HUES64 (cell line): ENCODE data around the gene CCDC136. TPM values are rescaled to one million over a fixed set of nuclear protein-coding genes. Genes with fewer than 3 reads are reported as not detected.

Source experiments
- H3K27ac ChIP-seq: 2 replicates; pipeline ENCODE4 v1.7.0; 2013; ENCODE audit warnings: low read depth, low read length, inconsistent platforms
- H3K27me3 ChIP-seq: 2 replicates; pipeline ENCODE4 v1.6.1; 2013; ENCODE audit warnings: mild to moderate bottlenecking, low read length; ENCODE audit not compliant: insufficient read depth
- H3K36me3 ChIP-seq: 2 replicates; pipeline ENCODE4 v1.6.1; 2013; ENCODE audit warnings: mild to moderate bottlenecking, low read length; ENCODE audit not compliant: insufficient read depth
- H3K4me1 ChIP-seq: 2 replicates; pipeline ENCODE4 v1.6.1; 2013; ENCODE audit warnings: mild to moderate bottlenecking, low read length, moderate library complexity; ENCODE audit not compliant: insufficient read depth
- H3K4me3 ChIP-seq: 2 replicates; pipeline ENCODE4 v1.5.1; 2013; ENCODE audit warnings: mild to moderate bottlenecking, low read length, moderate library complexity
- H3K9ac ChIP-seq: 2 replicates; pipeline ENCODE4 v1.6.1; 2013; ENCODE audit warnings: mild to moderate bottlenecking, low read depth, low read length
- H3K9me3 ChIP-seq: 2 replicates; pipeline ENCODE4 v1.6.1; 2013; ENCODE audit warnings: low read depth, low read length; ENCODE audit not compliant: insufficient read depth
- WGBS: fragments of 150-250, 120-280 bp; methylation state at CpG from one replicate; pipeline ENCODE4 v1.1.7; 2013; ENCODE audit warnings: missing lambda C conversion rate; 5-methylcytosine and 5-hydroxymethylcytosine counted together
- polyA plus RNA-seq, 2 experiments: library from polyadenylated mRNA; stranded (reverse); fragments of 50-300 nt; gene quantifications; one replicate each; pipeline ENCODE4 v1.2.3, GENCODE V29; 2013

The CCDC136 gene
- 19.3 TPM for polyA plus RNA-seq (2013, experiment 1 of 2)
- polyA plus RNA-seq (2013, experiment 2 of 2), result 26.7 TPM

DNA sequence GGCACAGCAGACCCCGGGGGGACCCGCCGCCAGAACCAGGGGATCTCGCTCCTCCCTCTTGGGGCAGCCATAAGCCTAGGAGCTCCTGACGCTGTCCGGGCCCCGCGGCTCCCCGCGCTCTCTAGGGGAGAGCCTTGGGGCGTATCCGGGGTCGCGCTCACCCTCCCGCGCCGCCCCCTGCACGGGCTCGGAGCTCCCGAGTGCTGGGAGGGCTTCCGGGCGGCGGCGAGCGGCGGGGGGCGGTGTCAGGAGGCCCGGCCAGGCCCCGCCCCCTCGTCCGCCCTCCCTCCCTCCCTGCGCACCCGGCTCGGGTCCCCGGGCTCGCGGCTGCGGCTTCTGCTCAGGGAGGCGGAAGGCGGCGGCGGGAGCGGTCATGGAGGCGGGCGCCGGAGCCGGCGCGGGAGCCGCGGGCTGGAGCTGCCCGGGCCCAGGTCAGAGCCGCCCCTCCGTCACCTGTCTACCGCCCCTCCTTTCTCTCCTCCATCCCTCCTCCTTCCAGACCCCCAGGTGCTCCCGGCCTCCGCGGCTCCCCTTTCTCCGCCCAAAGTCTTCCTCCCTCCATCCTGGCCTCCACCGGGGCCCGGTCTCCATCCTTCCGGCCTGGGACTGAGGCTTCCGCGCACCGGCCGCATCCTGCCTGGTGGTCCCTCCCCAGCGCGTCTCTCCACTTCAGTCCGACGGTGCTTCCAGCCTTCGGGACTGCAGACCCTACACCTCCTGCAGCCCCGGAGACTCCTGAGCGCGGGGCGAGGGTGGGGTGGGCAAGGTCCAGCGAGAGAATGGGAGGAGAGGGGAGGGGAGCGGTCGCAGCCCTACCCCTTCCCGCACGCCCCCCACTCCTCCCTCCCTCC lies at the start of gene CCDC136:
Gene CCDC136 (plus strand): TSS at position 848 of the 851 bp plus-strand sequence. CDS start 444 bp downstream, outside the sequence.
- H3K27me3 ChIP-seq, result 0 out of 2 replicates have a peak, but pooled peaks cover 5% of the 10 kb centered on the region
- peaks cover 16% of the 10 kb centered on the region; the same call in 1 of the 2 replicates for H3K4me1 ChIP-seq
- H3K36me3 ChIP-seq, result peaks cover 19% of the 10 kb centered on the region
- H3K9ac ChIP-seq, result peak within 1 kb of the TSS; percentile 16; the same call in 1 of the 2 replicates
- H3K9me3 ChIP-seq, result no peaks in the 10 kb centered on the region
- H3K27ac ChIP-seq, result no peak within 1 kb of the TSS
- H3K4me3 ChIP-seq, result peak within 1 kb of the TSS; percentile 93
- under 1% methylated on average over 78 of the region's 80 CpGs for WGBS

DNA sequence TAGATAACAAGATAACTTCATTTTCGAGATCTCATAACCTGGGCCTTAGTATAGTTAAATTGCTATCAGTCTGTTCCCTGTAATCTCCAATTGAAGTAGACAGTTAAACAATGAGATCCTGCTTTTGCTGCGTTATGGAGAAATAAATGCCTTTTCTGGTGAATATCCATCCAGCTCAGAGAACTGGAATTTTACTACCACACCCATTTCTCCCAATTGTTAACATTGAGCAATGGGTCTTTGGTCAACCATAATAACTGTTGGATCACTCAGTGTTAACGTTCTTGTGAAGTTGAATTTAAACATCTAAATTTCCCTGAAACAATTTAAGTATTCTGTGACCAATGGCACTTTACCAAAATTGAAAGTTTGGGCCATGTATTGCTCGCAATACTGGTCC lies 49.6 kb upstream of the CCDC136 start:
- Histone ChIP-seq H3K27ac (no peak overlapping the region), H3K36me3 (peaks cover 20% of the 10 kb centered on the region), H3K4me3 (no peak overlapping the region), H3K9ac (no peak overlapping the region), H3K27me3 (no peaks in the 10 kb centered on the region), H3K9me3 (no peaks in the 10 kb centered on the region), H3K4me1 (peaks cover 23% of the 10 kb centered on the region; the same call in 1 of the 2 replicates)
- WGBS, result 98% methylated on average over 4 of the region's 4 CpGs

DNA sequence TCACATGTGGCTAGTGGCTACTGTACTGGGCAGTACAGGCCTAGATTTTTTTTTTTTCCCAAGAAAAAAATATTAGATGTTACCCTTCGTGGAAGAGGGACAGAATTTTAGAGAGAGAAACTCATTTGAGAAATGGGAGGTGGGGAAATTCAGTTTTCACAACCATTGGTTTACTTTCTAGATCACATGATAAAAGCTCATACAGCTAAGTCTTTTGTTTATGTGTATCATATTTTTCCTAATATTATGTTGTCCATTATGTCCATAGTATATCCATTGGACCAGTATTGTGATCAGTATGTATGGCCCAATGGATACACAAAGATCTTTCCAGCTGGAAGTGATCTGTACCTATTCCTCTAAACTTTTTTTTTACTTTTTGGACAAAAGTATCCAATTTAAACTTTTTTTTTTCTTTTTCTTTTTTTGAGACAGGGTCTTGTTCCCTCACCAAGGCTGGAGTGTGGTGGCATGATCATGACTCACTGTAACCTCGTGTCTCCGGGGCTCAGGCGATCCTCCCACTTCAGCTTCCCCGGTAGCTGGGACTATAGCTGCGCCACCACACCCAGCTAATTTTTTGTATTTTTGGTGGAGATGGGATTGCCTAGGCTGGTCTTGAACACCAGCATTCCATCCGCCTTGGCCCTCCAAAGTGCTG lies 48.5 kb upstream of the CCDC136 start:
- Histone ChIP-seq H3K27ac (no peak overlapping the region), H3K36me3 (peaks cover 30% of the 10 kb centered on the region), H3K4me3 (no peak overlapping the region), H3K27me3 (no peaks in the 10 kb centered on the region), H3K9me3 (no peaks in the 10 kb centered on the region), H3K9ac (no peak overlapping the region), H3K4me1 (peaks cover 22% of the 10 kb centered on the region; the same call in 1 of the 2 replicates)
- WGBS, result 96% methylated on average over 6 of the region's 7 CpGs

DNA sequence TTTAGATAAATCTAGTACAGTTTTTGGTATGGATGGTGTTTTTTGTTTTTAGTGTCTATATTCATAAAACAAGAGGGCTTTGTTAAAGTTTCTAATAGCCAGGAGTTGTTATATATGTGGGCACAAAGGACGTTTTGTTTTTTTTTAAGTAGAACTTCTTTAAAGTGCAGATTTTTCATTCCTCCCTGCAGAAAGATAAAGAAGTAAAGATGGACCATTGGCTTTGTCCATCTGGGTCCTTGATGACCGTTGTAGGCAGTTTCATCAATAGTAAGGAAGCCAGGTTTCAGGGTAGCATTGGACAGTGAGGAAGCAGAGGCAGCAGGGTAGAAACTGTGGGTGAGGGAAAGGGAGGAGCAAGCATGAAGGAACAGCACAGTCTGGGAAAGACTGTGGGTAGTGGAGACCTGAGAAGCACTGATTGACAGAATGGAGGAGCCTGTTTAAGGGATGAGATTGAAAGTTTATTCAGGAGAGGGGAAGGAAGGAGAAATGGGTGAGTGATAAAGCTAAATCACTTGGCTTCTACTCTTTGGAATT lies 47.3 kb upstream of the CCDC136 start:
- H3K27me3 ChIP-seq, result no peaks in the 10 kb centered on the region
- H3K36me3 ChIP-seq, result peaks cover 42% of the 10 kb centered on the region
- H3K4me3 ChIP-seq, result no peak overlapping the region
- H3K9me3 ChIP-seq, result no peaks in the 10 kb centered on the region
- H3K9ac ChIP-seq, result no peak overlapping the region
- H3K27ac ChIP-seq, result no peak overlapping the region
- 86% methylated on average over 2 of the region's 2 CpGs for WGBS
- peaks cover 18% of the 10 kb centered on the region; the same call in 1 of the 2 replicates for H3K4me1 ChIP-seq

DNA sequence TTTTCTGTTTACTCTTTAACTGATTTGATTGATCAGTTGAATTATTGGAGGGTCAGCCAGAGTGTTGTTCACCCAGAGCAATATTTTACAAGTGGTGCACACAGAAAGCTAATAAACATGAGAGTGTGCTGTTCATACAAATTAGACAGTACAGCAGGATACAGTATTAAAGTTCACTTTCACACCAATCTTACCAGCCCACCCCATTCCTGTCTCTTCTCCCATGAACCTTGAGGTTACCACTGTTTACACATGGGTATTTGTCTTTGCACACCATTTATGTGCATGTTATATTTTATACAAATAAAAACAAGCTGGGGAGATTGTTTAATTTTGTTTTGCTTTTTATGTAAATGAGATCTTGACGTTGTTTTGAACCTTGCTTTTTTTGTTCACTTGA lies 46.1 kb upstream of the CCDC136 start:
- no peak overlapping the region for H3K9ac ChIP-seq
- WGBS, result 100% methylated on average over 1 of the region's 1 CpG
- H3K4me1 ChIP-seq, result peaks cover 12% of the 10 kb centered on the region; the same call in 1 of the 2 replicates
- H3K27ac ChIP-seq, result no peak overlapping the region
- no peaks in the 10 kb centered on the region for H3K9me3 ChIP-seq
- H3K36me3 ChIP-seq, result peaks cover 54% of the 10 kb centered on the region
- no peaks in the 10 kb centered on the region for H3K27me3 ChIP-seq
- no peak overlapping the region for H3K4me3 ChIP-seq

DNA sequence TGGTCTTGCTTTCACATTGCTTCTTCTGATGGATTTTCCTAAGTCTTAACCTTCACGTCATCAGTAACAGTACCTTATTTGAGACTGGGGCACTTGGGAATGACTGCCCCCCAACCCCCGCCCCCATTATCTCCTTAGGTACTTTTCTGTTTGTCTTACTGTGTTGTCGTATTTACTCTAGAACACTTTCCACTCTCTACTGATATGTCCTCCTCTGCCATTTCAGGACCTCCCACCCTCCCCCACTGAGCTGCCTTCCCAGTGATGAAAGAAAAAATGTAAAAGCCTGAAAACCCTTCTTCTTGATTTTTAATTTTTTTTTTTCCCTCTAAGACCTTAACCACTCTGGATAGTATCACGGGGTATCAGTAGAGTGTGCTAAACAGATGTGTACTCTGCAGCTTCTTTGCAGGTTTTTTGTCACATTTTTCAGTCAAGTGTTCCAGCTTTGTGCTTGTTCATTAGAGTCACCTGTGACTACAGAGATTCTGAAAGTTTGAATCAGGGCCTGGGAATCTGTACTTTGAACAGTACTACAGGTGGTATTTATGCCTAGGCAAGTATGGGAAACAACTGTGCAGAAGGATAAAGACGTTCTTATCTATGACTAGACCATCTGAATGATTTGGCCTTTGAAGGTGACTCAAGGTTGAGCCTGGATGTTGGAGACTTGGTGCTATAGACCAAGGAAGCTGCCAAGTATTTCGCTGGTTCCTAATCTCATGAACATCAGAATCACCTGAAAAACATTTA lies 44.3 kb upstream of the CCDC136 start:
- H3K9me3 ChIP-seq, result no peaks in the 10 kb centered on the region
- no peaks in the 10 kb centered on the region for H3K27me3 ChIP-seq
- no peaks in the 10 kb centered on the region for H3K4me1 ChIP-seq
- H3K4me3 ChIP-seq, result no peak overlapping the region
- peaks cover 65% of the 10 kb centered on the region for H3K36me3 ChIP-seq
- no peak overlapping the region for H3K27ac ChIP-seq
- WGBS, result 94% methylated on average over 6 of the region's 6 CpGs
- no peak overlapping the region for H3K9ac ChIP-seq

DNA sequence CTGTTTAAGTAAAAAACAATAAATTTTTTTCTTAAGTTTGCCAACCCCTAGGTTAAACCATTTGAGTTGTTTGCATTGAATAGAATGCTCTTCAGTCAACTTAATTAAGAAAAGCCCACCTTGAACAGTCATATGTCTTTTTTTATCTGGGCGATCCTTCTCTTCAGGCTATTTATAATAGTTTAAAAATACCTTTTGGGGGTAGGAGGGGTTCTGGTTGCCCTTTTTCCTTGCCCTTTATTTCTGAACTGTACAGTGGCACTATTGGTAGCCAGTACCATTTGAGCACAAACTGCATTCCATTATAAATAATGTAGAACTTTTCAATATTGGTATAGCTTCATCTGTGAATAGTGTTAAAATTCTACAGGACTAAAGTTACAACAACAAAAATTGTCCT lies 39.5 kb upstream of the CCDC136 start:
- H3K9me3 ChIP-seq, result no peaks in the 10 kb centered on the region
- no peak overlapping the region for H3K9ac ChIP-seq
- WGBS, result no CpG with 5 or more reads among the region's 1 CpG
- no peak overlapping the region for H3K27ac ChIP-seq
- H3K36me3 ChIP-seq, result peaks cover 97% of the 10 kb centered on the region
- H3K4me3 ChIP-seq, result no peak overlapping the region
- H3K27me3 ChIP-seq, result no peaks in the 10 kb centered on the region
- H3K4me1 ChIP-seq, result no peaks in the 10 kb centered on the region

DNA sequence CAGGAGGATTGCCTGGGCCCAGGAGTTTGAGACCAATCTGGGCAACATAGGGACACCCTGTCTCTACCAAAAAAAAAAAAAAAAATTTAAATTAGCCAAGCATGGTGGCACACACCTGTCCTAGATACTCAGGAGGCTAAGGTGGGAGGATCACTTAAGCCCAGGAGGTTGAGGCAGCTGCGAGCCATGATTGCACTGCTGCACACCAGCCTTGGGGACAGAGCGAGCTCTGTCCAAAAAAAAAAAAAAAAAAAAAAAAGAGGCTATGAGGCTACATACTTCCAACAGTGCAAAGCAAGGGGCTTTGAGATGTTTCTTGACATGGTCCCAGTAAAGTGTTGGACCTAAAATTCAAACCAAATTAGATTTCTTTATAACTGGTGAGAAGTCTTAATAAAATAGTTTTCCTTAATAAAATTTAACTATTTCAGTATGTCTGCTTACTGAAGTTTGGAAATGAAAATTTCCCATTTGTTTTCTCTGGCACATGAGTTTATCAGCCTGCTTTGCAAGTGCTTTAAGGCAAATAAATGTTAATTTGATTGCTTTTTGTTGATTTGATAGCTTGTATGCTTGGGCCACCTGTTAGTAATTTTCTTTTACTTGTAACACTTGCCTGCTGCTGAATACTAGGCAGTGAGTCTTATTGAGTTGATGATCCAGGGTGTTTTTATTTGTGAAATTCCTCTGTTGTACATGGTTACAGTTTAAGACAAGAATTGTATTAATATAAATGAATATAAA lies 36.5 kb upstream of the CCDC136 start:
- H3K9me3 ChIP-seq, result no peaks in the 10 kb centered on the region
- H3K4me3 ChIP-seq, result no peak overlapping the region
- no peak overlapping the region for H3K9ac ChIP-seq
- no peaks in the 10 kb centered on the region for H3K27me3 ChIP-seq
- H3K36me3 ChIP-seq, result peaks cover 98% of the 10 kb centered on the region
- 100% methylated on average over 2 of the region's 2 CpGs for WGBS
- H3K4me1 ChIP-seq, result no peaks in the 10 kb centered on the region
- no peak overlapping the region for H3K27ac ChIP-seq

DNA sequence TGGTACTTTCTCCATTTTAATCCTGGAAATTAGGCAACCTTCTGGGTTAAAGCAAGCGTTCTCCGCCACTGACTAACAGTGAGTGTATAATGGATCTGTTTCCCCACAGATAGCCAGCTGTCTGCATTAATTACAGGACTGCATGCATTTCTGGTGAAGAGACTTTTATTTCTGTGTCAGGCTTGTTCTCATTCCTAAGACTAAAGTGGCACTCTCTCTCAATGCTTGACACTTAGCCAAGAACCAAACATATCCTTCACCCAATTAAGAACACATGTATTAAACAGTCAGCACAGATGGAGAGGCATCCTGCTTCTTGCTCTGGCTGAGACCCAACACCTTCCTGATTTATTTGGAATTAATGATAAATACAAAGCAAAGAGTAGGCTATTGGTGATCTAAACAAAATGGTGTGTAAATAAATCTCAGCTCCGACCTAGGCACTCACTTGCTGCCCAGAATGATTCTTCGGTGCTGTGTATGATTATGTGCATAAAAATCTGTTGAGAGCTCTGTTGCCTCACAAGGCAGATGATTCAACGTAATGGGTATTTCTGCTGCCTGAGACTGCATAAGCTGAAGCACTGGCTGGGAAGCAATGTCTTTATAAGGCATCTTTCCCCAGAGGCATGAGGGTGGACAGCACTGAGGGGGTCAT lies 35.8 kb upstream of the CCDC136 start:
- peaks cover 97% of the 10 kb centered on the region for H3K36me3 ChIP-seq
- H3K4me1 ChIP-seq, result no peaks in the 10 kb centered on the region
- H3K9me3 ChIP-seq, result no peaks in the 10 kb centered on the region
- no peak overlapping the region for H3K4me3 ChIP-seq
- 94% methylated on average over 5 of the region's 5 CpGs for WGBS
- H3K27ac ChIP-seq, result no peak overlapping the region
- H3K9ac ChIP-seq, result no peak overlapping the region
- no peaks in the 10 kb centered on the region for H3K27me3 ChIP-seq

DNA sequence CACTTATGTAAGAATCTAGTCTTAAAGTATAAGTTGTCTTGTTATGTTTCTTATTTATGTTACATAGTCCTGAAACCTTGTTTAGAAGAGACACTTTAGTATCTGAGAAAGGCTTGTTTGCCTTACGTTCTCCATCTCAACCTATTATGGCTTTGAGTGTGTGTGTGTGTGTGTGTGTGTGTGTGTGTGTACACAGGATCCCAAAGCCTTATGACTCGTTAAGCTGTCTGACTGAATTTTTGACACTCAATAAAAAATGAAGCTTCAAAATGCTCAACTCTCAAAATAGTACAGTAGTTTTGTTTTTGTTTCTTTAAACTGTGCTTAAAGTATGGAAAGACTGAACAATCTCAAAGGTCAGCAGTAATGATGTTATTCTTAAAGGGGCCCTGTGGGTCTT lies 34.6 kb upstream of the CCDC136 start:
- no peaks in the 10 kb centered on the region for H3K4me1 ChIP-seq

More for the DNA sequence above, 34.6 kb upstream of the CCDC136 start:
- no peak overlapping the region for H3K27ac ChIP-seq
- WGBS, result 100% methylated on average over 1 of the region's 2 CpGs
- no peak overlapping the region for H3K9ac ChIP-seq
- peaks cover 98% of the 10 kb centered on the region for H3K36me3 ChIP-seq
- no peaks in the 10 kb centered on the region for H3K9me3 ChIP-seq
- no peaks in the 10 kb centered on the region for H3K27me3 ChIP-seq
- no peak overlapping the region for H3K4me3 ChIP-seq
